ENCODE data around the gene CLDN24.

DNA sequence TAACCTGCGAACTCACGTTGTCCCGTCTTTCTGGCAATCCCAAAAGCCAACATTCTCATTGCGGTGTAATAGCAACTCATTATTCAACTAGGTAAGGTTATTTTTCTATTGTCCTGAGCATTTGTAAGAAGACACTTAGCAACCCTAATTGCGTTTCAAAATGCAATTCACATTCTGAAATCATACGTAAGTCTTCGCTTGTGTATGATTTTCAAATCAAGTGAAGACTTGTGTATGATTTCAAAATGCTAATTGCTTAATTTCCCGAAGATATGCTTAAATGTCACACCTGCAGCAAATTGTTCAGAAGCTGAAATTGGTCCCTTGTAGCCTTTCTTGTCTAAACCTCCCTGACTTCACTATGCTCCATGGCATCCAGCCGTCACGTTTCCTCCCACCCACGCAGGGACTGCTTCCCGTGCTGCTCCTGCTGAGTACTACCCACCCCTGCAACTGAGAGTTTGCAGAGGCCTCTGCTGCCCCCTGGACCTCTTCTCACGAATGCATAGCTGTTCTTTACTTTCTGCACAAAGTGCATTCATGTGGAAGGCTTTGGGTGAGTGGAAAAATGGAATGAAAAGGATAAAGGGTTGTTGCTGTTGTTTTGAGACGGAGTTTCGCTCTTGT lies 40.8 kb upstream of the CLDN24 start:
- TF ChIP-seq, protein P1, sequence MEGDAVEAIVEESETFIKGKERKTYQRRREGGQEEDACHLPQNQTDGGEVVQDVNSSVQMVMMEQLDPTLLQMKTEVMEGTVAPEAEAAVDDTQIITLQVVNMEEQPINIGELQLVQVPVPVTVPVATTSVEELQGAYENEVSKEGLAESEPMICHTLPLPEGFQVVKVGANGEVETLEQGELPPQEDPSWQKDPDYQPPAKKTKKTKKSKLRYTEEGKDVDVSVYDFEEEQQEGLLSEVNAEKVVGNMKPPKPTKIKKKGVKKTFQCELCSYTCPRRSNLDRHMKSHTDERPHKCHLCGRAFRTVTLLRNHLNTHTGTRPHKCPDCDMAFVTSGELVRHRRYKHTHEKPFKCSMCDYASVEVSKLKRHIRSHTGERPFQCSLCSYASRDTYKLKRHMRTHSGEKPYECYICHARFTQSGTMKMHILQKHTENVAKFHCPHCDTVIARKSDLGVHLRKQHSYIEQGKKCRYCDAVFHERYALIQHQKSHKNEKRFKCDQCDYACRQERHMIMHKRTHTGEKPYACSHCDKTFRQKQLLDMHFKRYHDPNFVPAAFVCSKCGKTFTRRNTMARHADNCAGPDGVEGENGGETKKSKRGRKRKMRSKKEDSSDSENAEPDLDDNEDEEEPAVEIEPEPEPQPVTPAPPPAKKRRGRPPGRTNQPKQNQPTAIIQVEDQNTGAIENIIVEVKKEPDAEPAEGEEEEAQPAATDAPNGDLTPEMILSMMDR (IDR thresholded peaks at IDR 0.05), result no peak
- no peak for TF ChIP-seq POLR2A (IDR thresholded peaks at IDR 0.05)
